ENCODE results near the gene JAKMIP1.
"Not testable (repeated sequence)": the region's sequence is repeated elsewhere in the genome, so short reads cannot be mapped to it uniquely, and the experiment has no call there.

The JAKMIP1 gene

DNA sequence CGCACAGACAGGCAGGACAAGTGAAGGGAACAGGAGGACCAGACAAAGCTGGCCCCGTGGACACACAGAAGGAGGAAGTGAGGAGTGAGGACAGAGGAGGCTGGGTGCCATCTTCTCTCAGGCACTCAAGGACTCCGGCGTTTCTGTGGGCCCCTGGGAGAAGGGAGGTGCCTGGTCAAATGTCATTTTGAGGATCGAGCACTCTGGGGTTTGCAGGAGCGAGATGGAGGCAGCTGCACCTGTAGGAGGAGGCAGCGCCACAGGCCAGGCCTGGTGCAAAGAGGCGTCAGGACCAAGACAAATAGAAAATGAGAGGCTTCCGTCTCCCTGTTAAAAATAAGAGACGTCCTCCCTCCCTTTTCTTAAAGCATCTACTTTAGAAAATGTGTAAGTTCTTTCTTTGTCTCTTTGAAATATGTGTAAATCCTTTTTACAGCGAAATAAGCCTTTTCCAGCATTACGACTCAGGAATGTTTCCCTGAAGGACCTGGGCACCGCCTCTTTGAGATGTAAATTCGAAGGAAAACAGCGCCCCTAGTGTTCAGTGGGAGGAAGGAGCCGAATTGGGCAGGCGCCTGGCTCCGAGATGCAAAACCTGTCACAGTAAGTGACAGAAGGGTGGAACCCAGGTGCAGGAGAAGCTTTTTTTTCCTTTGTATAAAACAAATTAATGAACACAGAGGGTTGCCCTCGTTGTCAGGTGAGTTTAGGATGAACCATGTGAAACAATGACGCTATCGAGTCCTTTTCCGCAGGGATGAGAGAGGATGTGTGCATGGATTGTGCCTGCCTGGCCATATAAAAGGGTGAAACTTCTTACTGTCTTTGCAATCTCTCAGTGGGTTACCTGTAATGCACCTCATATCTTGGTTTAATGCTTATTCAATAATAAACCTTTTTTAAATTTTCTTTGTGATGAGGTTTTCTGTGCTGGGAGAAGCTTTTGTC, 180.8 kb downstream of the JAKMIP1 start:
- DNase-seq (ENCODE audit: low spot score) (peak; percentile 32), FAIRE-seq (peak; percentile 52)

- DNase-seq (ENCODE audit: low spot score) = no peak
- FAIRE-seq = no peak
Observed at GRCh38 chr4:6018331-6018730, 182.0 kb downstream of the JAKMIP1 start, which contains the start of gene C4orf50. Gene C4orf50 (minus strand): TSS chr4:6018431.

- no peak for DNase-seq (ENCODE audit: low spot score)
- no peak for FAIRE-seq
Observed at GRCh38 chr4:6017800-6018199, 182.5 kb downstream of the JAKMIP1 start.

- no peak for FAIRE-seq
- no peak for DNase-seq (ENCODE audit: low spot score)
Observed at GRCh38 chr4:6017030-6017429, 183.3 kb downstream of the JAKMIP1 start.

DNA sequence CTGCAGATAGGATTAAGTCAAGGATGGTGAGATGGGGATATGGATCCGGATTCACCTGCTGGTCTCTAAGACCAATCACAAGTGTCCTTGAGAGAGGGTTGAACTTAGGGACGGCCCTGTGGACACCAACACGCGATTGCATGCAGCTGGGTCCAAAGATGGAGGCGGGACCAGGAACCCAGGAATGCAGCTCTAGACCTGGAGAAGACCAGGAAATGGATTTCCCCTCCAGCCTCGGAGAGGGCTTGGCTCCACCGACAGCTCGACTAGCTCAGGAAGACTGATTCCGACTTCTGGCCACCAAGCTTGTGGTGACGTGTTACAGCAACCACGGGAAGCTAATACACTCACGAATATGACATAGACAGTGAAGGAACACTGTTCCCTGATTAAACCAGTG, 186.8 kb downstream of the JAKMIP1 start:
- no peak for DNase-seq (ENCODE audit: low spot score)
- FAIRE-seq = no peak

- DNase-seq (ENCODE audit: low spot score) (no peak), FAIRE-seq (no peak)
Observed at GRCh38 chr4:6012200-6012599, 188.1 kb downstream of the JAKMIP1 start.

DNA sequence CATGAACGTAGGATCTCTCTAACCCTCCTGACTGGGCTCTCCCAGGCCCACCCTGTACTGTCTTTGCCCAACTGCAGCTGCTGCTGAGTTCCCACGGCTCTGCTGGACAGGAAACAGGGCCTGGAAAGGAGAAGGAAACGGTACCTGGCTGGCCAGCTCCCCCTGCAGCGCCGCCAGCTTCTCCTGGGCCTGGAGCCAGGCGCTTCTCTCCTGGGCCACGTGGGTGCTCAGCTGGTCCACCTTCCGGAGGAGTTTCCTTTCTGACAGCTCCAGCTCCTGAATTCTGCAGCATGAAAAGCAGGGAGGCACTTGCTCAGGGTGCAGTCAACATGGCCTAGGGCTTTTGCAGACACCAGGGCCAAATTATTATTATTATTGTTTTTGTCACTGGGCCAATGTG, 188.7 kb downstream of the JAKMIP1 start:
- DNase-seq (ENCODE audit: low spot score) = no peak
- FAIRE-seq = no peak

DNA sequence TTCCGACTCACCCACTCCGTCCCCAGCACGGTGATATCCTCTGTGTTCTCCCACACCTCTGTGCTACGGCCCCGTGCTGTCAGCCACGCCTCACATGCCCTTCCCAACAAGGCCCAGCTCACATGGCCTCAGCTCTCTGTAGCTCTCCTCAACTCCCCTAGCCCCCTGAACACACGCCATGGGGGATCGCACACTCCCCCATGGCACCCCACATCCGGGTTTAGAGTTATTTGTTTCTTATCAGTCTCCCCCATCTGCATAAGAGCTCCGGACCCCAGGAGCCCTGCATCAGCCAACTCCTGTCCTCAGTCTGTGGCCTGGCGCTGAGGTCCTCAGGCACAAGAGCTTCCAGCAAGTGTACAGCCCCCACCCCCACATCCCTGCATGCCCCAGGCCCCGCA, 189.1 kb downstream of the JAKMIP1 start:
- DNase-seq (ENCODE audit: low spot score) (no peak), FAIRE-seq (no peak)

DNA sequence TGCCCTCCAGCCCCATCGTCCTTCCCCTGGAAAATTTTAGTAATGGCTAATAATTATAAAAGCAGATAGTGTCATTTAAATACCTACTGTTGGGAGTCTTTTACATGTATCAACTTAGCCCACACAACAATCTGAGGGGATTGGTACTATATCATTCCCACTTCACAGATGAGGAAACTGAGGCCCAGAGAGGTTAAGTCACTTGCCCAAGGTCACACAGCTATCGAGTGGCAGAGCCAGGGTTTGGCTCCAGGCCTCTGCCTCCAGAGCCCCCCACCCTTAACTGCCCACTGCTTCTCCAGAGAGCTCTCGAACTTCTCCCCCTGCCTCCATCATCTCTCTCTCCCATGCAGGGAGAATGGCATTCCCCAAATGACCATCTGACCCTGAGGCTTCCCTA, 189.6 kb downstream of the JAKMIP1 start:
- no peak for FAIRE-seq

GRCh38 chr4:6009452-6009851, 190.9 kb downstream of the JAKMIP1 start:
- DNase-seq (ENCODE audit: low spot score) (no peak), FAIRE-seq (no peak)

More for the DNA sequence above, 189.6 kb downstream of the JAKMIP1 start:
- no peak for DNase-seq (ENCODE audit: low spot score)

DNA sequence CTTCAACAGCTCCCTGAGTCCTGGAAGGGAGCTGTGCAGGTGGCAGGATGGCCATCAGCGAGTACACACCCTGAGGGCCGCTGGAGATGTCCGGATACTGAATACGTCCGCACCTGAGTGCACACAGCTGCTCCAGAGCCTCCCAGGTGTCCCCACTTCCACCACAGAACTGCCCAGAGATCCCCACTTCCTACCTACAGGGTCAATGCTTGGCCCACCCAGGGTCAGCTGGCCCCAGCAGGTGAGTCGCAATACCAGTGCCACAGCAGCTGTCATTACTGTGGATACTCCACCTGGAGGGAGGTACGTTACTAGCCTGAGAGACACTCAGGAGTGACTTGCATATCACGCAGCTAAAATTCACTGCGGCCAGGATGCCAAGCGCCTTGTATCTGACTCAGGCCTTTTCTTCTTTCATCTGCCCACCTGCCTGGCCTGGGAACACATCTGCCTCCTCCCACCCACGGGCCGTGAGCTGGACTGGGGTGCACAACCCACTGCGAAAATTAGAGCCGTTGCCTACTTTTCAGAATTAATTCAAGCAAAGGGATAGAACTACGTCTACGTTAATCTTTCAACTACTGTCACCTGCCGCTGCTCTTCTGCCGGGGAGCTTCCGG, 191.5 kb downstream of the JAKMIP1 start:
- no peak for DNase-seq (ENCODE audit: low spot score)
- no peak for FAIRE-seq

- DNase-seq (ENCODE audit: low spot score) (no peak), FAIRE-seq (no peak)
Observed at GRCh38 chr4:6008092-6008551, 192.2 kb downstream of the JAKMIP1 start.

DNA sequence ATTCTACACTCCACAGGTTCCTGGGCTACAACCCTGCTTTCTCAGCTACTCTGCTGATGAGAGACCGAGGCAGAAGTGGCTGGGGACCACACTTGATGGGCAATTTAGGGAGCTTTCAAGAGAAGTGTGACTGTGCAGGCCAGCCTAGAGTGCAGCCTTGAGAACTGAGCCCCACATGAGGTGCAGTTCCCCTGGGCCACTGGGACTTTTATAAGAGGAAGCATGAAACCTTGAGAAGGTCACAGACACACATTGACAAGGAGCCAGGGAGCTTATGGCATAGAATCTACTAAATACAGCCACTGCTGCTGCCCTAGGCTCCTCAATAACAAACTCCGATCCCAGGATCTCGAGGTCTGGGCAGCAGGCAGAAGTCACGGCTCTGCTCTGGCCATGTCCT, 195.2 kb downstream of the JAKMIP1 start:
- no peak for FAIRE-seq

DNA sequence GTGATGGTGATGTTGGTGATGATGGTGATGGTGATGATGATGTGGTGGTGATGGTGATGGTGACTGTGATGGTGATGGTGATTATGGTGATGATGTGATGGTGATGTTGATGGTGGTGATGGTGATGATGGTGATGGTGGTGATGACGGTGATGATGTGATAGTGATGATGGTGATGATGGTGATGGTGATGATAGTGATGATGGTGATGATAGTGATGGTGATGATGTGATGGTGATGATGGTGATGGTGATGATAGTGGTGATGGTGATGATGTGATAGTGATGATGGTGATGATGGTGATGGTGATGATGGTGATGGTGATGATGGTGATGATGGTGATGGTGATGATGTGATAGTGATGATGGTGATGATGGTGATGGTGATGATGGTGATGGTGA, 196.9 kb downstream of the JAKMIP1 start:
- not testable (repeated sequence) for DNase-seq (ENCODE audit: low spot score); FAIRE-seq

More for the DNA sequence above, 195.2 kb downstream of the JAKMIP1 start:
- no peak for DNase-seq (ENCODE audit: low spot score)

- no peak for DNase-seq (ENCODE audit: low spot score)
- no peak for FAIRE-seq
Observed at GRCh38 chr4:6002926-6003325, 197.4 kb downstream of the JAKMIP1 start.

- FAIRE-seq (no peak), DNase-seq (ENCODE audit: low spot score) (no peak)
Observed at GRCh38 chr4:6002492-6002833, 197.9 kb downstream of the JAKMIP1 start.

DNA sequence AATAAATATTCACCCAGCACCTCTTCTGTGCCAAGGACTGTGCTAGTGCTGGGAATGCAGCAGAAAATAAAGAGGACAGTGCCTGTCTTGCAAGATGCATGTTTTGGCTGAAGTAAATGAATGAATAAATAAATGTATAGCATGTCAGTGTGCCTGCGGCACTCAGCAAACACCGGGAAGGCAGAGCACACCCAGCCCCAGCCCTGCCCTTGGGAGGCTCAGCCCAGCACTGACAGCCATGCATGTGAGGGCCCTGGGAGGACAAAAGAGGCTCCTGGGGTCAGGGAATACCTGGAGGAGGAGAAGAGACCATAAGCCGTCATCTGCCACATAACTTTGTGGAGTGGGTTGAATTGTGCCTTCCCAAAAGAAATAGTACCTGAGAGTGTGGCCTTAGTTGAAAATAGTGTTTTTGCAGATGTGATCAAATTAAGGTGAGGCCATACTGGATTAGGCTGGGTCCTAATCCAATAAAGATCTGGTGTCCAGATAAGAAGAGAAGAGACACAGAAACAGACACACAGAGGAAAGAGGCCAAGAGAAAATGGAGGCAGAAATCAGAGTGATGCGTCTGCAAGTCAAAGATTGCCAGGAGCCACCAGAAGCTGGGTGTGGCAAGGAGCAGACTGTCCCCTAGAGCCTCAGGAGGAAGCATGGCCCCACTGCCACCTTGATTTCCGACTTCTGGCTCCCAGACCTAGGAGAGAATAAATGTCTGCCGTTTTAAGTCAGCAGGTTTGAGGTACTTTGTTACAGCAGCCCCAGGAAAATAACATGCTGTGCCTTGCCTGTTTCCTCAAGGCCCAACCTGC, 198.5 kb downstream of the JAKMIP1 start:
- DNase-seq (ENCODE audit: low spot score) (no peak), FAIRE-seq (no peak)

DNA sequence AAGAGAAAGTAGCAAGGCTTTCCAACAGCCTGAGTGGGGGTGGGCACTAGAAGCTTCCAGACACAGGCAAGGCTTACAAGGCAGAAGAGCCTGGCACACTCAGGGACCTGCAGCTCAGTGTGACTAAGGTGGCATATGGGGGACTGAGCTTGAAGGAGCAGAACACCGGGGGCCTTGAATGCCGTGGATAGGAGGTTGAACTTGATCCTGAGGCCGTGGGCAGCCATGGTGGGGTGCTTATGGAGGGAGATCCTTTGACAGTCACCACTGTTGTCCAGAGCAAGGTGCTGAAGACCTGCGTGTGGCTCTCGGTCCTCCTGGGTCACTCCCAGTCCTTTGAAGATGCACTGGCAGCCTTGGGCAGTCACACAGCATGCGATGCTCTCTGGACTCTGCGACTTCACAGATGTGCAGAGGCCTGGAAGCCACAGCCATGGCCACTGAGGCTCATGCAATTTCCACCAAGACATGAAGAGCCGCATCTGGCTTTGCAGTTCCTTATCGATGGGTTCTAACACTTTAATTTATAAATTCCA, 200.5 kb downstream of the JAKMIP1 start:
- no peak for FAIRE-seq
- DNase-seq (ENCODE audit: low spot score) = no peak

- DNase-seq (ENCODE audit: low spot score) = no peak
- no peak for FAIRE-seq
Observed at GRCh38 chr4:5999356-5999755, 201.0 kb downstream of the JAKMIP1 start.

DNA sequence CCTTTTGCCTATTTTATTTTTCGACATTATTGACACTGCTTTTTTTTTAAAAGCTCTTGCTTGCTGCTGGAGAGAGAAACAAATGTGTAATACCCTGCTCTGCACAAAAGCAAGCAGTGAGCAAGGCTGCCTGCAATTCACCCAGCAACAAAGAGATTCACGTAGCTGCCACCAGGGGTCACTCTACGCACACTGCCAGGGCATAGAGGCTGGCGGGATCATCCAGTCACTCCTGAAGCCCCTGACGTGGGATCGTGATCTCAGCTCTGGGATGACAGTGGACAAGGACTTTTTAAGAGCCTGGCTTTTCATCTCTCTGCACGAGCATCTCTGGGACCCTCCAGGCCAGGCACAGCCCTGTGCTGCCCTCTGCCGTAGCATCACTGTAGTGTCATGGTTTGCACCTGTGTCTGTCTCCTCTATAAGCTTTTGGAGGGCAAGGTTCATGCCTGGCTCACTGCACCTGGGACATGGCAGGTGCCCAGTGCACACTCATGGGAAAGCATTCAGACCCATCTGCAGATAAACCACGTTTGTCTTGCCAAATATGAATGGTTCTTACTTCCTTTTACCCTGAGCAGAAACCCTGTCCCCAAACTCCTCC, 201.9 kb downstream of the JAKMIP1 start:
- FAIRE-seq = no peak
- peak; percentile 39 for DNase-seq (ENCODE audit: low spot score)

DNA sequence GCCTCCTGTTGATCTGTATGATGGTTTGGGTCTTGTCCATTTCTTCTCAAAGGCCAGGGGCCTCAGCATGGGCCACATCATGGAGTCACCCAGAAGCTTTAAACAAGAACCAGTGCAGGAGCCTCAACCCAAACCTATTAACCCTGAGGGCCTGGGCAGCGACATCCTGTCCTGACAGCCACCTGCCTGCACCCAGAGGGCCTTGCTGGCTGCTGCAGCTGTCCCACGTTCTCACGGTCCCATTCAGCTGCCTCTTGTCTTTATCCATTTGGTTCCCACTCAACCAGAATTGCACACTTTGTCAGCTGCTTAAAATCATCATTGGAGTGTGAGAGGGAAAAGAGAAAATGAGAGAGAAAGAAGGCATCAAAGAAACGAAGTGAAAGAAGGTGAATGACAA, 203.7 kb downstream of the JAKMIP1 start:
- FAIRE-seq (no peak), DNase-seq (ENCODE audit: low spot score) (no peak)
